Keratinocyte (primary cell): ENCODE measurements around the gene RFTN1.

Experiments
- CTCF ChIP-seq, 3 experiments: IDR thresholded peaks in 1 of 3; conservative IDR thresholded peaks in 1 of 3; optimal IDR thresholded peaks in 1 of 3; 2 replicates in 2 of 3; 3 replicates in 1 of 3; pipeline versions ENCODE3 to v1.5.1; 2011; ENCODE audit warnings: low read length in 3 of 3, mild to moderate bottlenecking in 3 of 3, moderate library complexity in 2 of 3, control low read depth in 1 of 3, inconsistent platforms in 1 of 3; ENCODE audit not compliant: insufficient read depth in 2 of 3; ENCODE audit errors: extremely low read depth in 1 of 3
- EZH2 ChIP-seq: IDR thresholded peaks from one replicate; pipeline ENCODE4 v1.6.1; 2012; ENCODE audit warnings: inconsistent platforms, mild to moderate bottlenecking, low read length, moderate library complexity

DNA sequence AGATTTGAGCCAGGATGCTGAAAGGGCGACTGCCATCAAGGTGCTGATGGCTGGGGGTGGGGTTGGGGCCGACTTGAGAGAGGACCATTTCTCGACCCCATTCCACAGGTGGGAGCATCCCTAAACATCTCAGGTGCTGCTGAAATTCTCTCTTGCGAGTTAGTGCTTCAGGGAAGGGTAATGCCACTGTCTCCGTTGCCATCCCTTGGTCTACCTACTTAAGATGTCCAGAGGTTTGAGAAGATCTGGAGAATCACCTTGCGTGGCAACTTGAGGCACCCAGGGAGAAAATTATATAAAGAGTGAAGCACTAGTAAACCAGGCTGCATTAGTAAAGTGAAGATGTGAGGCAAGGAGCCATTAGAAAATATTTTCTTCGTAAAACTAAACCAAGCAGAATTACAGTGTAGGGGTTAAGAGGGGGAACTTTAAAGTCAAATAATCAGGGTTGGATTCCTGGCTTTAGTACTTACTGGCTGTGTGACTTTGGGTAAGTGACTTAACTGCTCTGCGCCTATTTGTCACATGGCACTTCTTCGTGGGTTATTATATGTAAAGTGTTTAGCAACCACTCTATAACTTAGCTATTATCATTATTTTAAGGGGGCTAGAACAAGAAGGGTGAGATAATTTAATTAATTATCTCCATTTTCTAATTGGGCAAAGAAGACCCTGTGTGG, 662 bp upstream of the RFTN1 start:
- TF ChIP-seq CTCF (optimal IDR thresholded peaks at IDR 0.05 in 1 of 3, IDR thresholded peaks at IDR 0.05 in 1 of 3, conservative IDR thresholded peaks at IDR 0.05 in 1 of 3; ENCODE audit: extremely low read depth in 1 of 3, insufficient read depth in 2 of 3, low read length in 3 of 3) (no peak), EZH2 (no peak)
